H9 (cell line): Measurements from ENCODE around the gene ATG2B. TPM values are rescaled to one million over a fixed set of nuclear protein-coding genes. Genes with fewer than 3 reads are reported as not detected.

Source experiments
- DNase-seq: peaks from one replicate; pipeline ENCODE4 v3.0.0-alpha.2; 2017
- H2AFZ ChIP-seq: one replicate; pipeline ENCODE4 v1.6.1; 2013; ENCODE audit warnings: mild to moderate bottlenecking, low read length, control low read depth, moderate library complexity
- H2AK5ac ChIP-seq: 2 replicates; pipeline ENCODE4 v1.6.1; 2013; ENCODE audit warnings: low read length, control low read depth, mixed read lengths; ENCODE audit not compliant: insufficient read length
- H2BK120ac ChIP-seq: one replicate; pipeline ENCODE4 v1.6.1; 2013; ENCODE audit warnings: low read depth, mild to moderate bottlenecking, low read length, control low read depth, inconsistent platforms; ENCODE audit not compliant: poor library complexity, severe bottlenecking
- H2BK12ac ChIP-seq: 2 replicates; pipeline ENCODE4 v1.6.1; 2013; ENCODE audit warnings: low read length, control low read depth, mixed read lengths, low read depth; ENCODE audit not compliant: insufficient read length
- H2BK15ac ChIP-seq: 2 replicates; pipeline ENCODE4 v1.6.1; 2013; ENCODE audit warnings: low read depth, low read length, control low read depth
- H2BK20ac ChIP-seq: one replicate; pipeline ENCODE4 v1.6.1; 2013; ENCODE audit warnings: low read depth, mild to moderate bottlenecking, low read length, control low read depth, inconsistent platforms; ENCODE audit not compliant: poor library complexity, severe bottlenecking
- H2BK5ac ChIP-seq: 2 replicates; pipeline ENCODE4 v1.6.1; 2013; ENCODE audit warnings: low read length, control low read depth, mixed read lengths; ENCODE audit not compliant: insufficient read length
- H3K14ac ChIP-seq: 2 replicates; pipeline ENCODE4 v1.6.1; 2013; ENCODE audit warnings: low read length, control low read depth; ENCODE audit not compliant: insufficient read depth
- H3K18ac ChIP-seq: 2 replicates; pipeline ENCODE4 v1.6.1; 2013; ENCODE audit warnings: low read depth, mild to moderate bottlenecking, mixed read lengths, low read length, control low read depth; ENCODE audit not compliant: insufficient read length
- H3K23ac ChIP-seq: 2 replicates; pipeline ENCODE4 v1.6.1; 2013; ENCODE audit warnings: low read length, control low read depth, mixed read lengths, low read depth; ENCODE audit not compliant: insufficient read length
- H3K23me2 ChIP-seq: 2 replicates; pipeline ENCODE4 v1.6.1; 2013; ENCODE audit warnings: low read depth, mild to moderate bottlenecking, mixed read lengths, low read length, control low read depth; ENCODE audit not compliant: insufficient read length, poor library complexity, severe bottlenecking
- H3K27ac ChIP-seq: 2 replicates; pipeline ENCODE4 v1.5.1; 2013; ENCODE audit warnings: low read length, control low read depth, mixed read lengths, low read depth; ENCODE audit not compliant: insufficient read length
- H3K27me3 ChIP-seq: 2 replicates; pipeline ENCODE4 v1.6.1; 2013; ENCODE audit warnings: low read length, control low read depth, inconsistent platforms; ENCODE audit not compliant: insufficient read depth
- H3K4ac ChIP-seq: 2 replicates; pipeline ENCODE4 v1.6.1; 2013; ENCODE audit warnings: low read depth, mild to moderate bottlenecking, control low read depth, inconsistent platforms, low read length, moderate library complexity
- H3K4me1 ChIP-seq: 2 replicates; pipeline ENCODE4 v1.6.1; 2013; ENCODE audit warnings: low read length, control low read depth, inconsistent platforms; ENCODE audit not compliant: insufficient read depth
- H3K4me2 ChIP-seq: 2 replicates; pipeline ENCODE4 v1.6.1; 2013; ENCODE audit warnings: low read length, control low read depth, mixed read lengths; ENCODE audit not compliant: insufficient read length, insufficient read depth
- H3K56ac ChIP-seq: 2 replicates; pipeline ENCODE4 v1.6.1; 2013; ENCODE audit warnings: low read depth, mild to moderate bottlenecking, mixed read lengths, low read length, control low read depth; ENCODE audit not compliant: insufficient read length
- H3K79me1 ChIP-seq: 2 replicates; pipeline ENCODE4 v1.6.1; 2013; ENCODE audit warnings: low read depth, mild to moderate bottlenecking, moderate library complexity, low read length, control low read depth, inconsistent platforms; ENCODE audit not compliant: insufficient read depth, poor library complexity, severe bottlenecking
- H3K79me2 ChIP-seq: 2 replicates; pipeline ENCODE4 v1.6.1; 2013; ENCODE audit warnings: low read length, control low read depth, inconsistent platforms; ENCODE audit not compliant: insufficient read depth
- H3K9ac ChIP-seq: 2 replicates; pipeline ENCODE4 v1.6.1; 2013; ENCODE audit warnings: low read length, control low read depth, mixed read lengths; ENCODE audit not compliant: insufficient read length; ENCODE audit errors: extremely low read depth
- H3K9me3 ChIP-seq: one replicate; pipeline ENCODE4 v1.6.1; 2013; ENCODE audit warnings: low read depth, low read length, inconsistent platforms; ENCODE audit not compliant: control insufficient read depth
- H3T11ph ChIP-seq: one replicate; pipeline ENCODE4 v1.6.1; 2013; ENCODE audit warnings: mild to moderate bottlenecking, low read length, control low read depth, inconsistent platforms
- H4K20me1 ChIP-seq: one replicate; pipeline ENCODE4 v1.6.1; 2013; ENCODE audit not compliant: control insufficient read depth, insufficient read length, insufficient read depth
- H4K5ac ChIP-seq: 2 replicates; pipeline ENCODE4 v1.6.1; 2013; ENCODE audit warnings: low read depth, mild to moderate bottlenecking, mixed read lengths, low read length, control low read depth; ENCODE audit not compliant: insufficient read length
- H4K8ac ChIP-seq: replicated peaks from 2 replicates; pipeline ENCODE4 v1.6.1; 2013; ENCODE audit warnings: low read length, control low read depth, mixed read lengths, low read depth; ENCODE audit not compliant: insufficient read length
- H4K91ac ChIP-seq: 2 replicates; pipeline ENCODE4 v1.6.1; 2013; ENCODE audit warnings: low read depth, mild to moderate bottlenecking, moderate library complexity, mixed read lengths, low read length, control low read depth; ENCODE audit not compliant: insufficient read length
- H3K27ac Mint-ChIP-seq, 3 experiments: 2 replicates in 2 of 3; 3 replicates in 1 of 3; pipeline ENCODE4 v1.8.0; 2020 to 2021; ENCODE audit warnings: mixed read lengths in 3 of 3, mild to moderate bottlenecking in 1 of 3, moderate library complexity in 1 of 3
- H3K27me3 Mint-ChIP-seq: 2 replicates; pipeline ENCODE4 v1.8.0; 2021; ENCODE audit warnings: low read depth, mild to moderate bottlenecking, moderate library complexity, mixed read lengths
- H3K36me3 Mint-ChIP-seq, 3 experiments: 2 replicates in 2 of 3; 3 replicates in 1 of 3; pipeline ENCODE4 v1.8.0; 2020 to 2021; ENCODE audit warnings: low read depth in 3 of 3, mixed read lengths in 3 of 3; ENCODE audit not compliant: insufficient read depth in 1 of 3
- H3K4me1 Mint-ChIP-seq, 2 experiments: 2 replicates each; pipeline ENCODE4 v1.8.0; 2020; ENCODE audit warnings: mixed read lengths in 2 of 2
- H3K4me3 Mint-ChIP-seq, 2 experiments: 2 replicates in 1 of 2; 3 replicates in 1 of 2; pipeline ENCODE4 v1.8.0; 2020 to 2021; ENCODE audit warnings: mild to moderate bottlenecking in 2 of 2, mixed read lengths in 2 of 2, moderate library complexity in 1 of 2
- H3K9me3 Mint-ChIP-seq, 2 experiments: 2 replicates in 1 of 2; 3 replicates in 1 of 2; pipeline ENCODE4 v1.8.0; 2020; ENCODE audit warnings: mild to moderate bottlenecking in 2 of 2, mixed read lengths in 2 of 2, moderate library complexity in 1 of 2
- WGBS: extraction: QIAGEN DNeasy Blood & Tissue Kit; methylation state at CpG from one replicate; pipeline ENCODE4 v1.1.7; 2013; ENCODE audit warnings: missing lambda C conversion rate, low lambda C conversion rate, mixed read lengths; ENCODE audit not compliant: insufficient read length; ENCODE audit errors: extremely low coverage; 5-methylcytosine and 5-hydroxymethylcytosine counted together
- total RNA-seq: library from RNA; stranded (reverse); gene quantifications from 2 replicates; pipeline ENCODE4 v1.2.1, GENCODE V29; 2021
- TF ChIP-seq, protein P1 (sequence below): fragments of 200-600 bp; sonication (generic); conservative IDR thresholded peaks from 3 replicates; pipeline ENCODE4 v1.8.0; 2021; ENCODE audit warnings: antibody characterized with exemption, mild to moderate bottlenecking

Gene ATG2B
- total RNA-seq, 1 experiment from 2014 or later = 12.6 TPM

DNA sequence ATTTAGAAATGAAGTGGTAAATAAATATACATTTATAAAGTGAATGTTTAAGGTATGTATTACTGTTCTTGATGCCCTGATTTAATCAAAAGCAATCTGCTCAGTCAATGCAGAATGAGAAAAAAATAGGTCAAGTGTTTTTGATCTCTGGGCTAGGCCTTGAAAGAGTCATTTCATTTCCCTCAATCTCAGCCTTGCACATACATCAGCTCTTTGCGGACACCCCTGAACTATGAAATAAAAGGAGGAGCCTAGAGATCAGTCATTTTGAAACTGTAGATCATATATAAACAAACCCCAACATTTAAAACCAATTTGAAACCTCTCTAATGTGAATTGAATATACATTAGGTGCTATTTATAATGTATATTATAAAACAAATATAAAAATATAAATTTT is 42.5 kb downstream of the ATG2B start:
- no peak overlapping the region for H3K14ac ChIP-seq
- no peaks in the 10 kb centered on the region for H3K79me2 ChIP-seq
- no peak overlapping the region for H3K18ac ChIP-seq
- no peaks in the 10 kb centered on the region for H3K27me3 Mint-ChIP-seq
- H3T11ph ChIP-seq = no peak overlapping the region
- peaks cover 8% of the 10 kb centered on the region in 2 experiments; a peak in 2 of 4 replicates for H3K4me1 Mint-ChIP-seq
- no peak overlapping the region for H3K27ac ChIP-seq
- H3K9me3 ChIP-seq = no peaks in the 10 kb centered on the region
- H2BK120ac ChIP-seq = no peak overlapping the region
- H3K4me1 ChIP-seq = no peaks in the 10 kb centered on the region
- H3K27me3 ChIP-seq = no peaks in the 10 kb centered on the region
- peaks cover 6 to 46% (median 28%) of the 10 kb centered on the region in 3 experiments; a peak in 5 of 7 replicates for H3K36me3 Mint-ChIP-seq
- H2AK5ac ChIP-seq = no peak overlapping the region
- H3K27ac Mint-ChIP-seq = no peak overlapping the region
- no peaks in the 10 kb centered on the region for H3K23me2 ChIP-seq
- no peak overlapping the region for H4K8ac ChIP-seq
- no peak overlapping the region for H4K5ac ChIP-seq
- no peaks in the 10 kb centered on the region for H3K9me3 Mint-ChIP-seq
- WGBS = no CpG with 5 or more reads among the region's 1 CpG
- no peaks in the 10 kb centered on the region for H3K79me1 ChIP-seq
- DNase-seq = no peak
- H4K20me1 ChIP-seq = no peaks in the 10 kb centered on the region
- H2BK5ac ChIP-seq = no peak overlapping the region
- H4K91ac ChIP-seq = no peak overlapping the region
- no peak overlapping the region for H2BK15ac ChIP-seq
- no peak overlapping the region for H2AFZ ChIP-seq
- H3K4me3 Mint-ChIP-seq = no peak overlapping the region
- H2BK20ac ChIP-seq = no peak overlapping the region
- H3K23ac ChIP-seq = no peak overlapping the region
- TF ChIP-seq, protein P1, sequence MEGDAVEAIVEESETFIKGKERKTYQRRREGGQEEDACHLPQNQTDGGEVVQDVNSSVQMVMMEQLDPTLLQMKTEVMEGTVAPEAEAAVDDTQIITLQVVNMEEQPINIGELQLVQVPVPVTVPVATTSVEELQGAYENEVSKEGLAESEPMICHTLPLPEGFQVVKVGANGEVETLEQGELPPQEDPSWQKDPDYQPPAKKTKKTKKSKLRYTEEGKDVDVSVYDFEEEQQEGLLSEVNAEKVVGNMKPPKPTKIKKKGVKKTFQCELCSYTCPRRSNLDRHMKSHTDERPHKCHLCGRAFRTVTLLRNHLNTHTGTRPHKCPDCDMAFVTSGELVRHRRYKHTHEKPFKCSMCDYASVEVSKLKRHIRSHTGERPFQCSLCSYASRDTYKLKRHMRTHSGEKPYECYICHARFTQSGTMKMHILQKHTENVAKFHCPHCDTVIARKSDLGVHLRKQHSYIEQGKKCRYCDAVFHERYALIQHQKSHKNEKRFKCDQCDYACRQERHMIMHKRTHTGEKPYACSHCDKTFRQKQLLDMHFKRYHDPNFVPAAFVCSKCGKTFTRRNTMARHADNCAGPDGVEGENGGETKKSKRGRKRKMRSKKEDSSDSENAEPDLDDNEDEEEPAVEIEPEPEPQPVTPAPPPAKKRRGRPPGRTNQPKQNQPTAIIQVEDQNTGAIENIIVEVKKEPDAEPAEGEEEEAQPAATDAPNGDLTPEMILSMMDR = no peak
- no peak overlapping the region for H3K9ac ChIP-seq
- no peak overlapping the region for H2BK12ac ChIP-seq
- no peak overlapping the region for H3K4ac ChIP-seq
- H3K4me2 ChIP-seq = no peak overlapping the region
- H3K56ac ChIP-seq = no peak overlapping the region
